HepG2 (cell line): ENCODE measurements around the gene POU3F1. TPM values are rescaled to one million over a fixed set of nuclear protein-coding genes. Genes with fewer than 3 reads are reported as not detected.

Source experiments
- ATF1 ChIP-seq: IDR thresholded peaks from 2 replicates; pipeline ENCODE4 v1.6.1; 2016; ENCODE audit warnings: mild to moderate bottlenecking, control low read depth
- CAMTA2 ChIP-seq: sonication (generic); formaldehyde crosslinking; IDR thresholded peaks from 2 replicates; pipeline ENCODE4 v1.4.0; 2020; ENCODE audit warnings: mild to moderate bottlenecking, missing genetic modification reagents, borderline replicate concordance
- DNMT3B ChIP-seq: conservative IDR thresholded peaks from 2 replicates; pipeline ENCODE4 v1.6.1; 2016; ENCODE audit warnings: missing biosample characterization, control low read depth
- EP300 ChIP-seq, 3 experiments: sonication (generic) in 1 of 3; formaldehyde crosslinking in 1 of 3; IDR thresholded peaks; 2 replicates each; pipeline versions ENCODE4 v1.5.1 to v1.6.1; 2011 to 2020; ENCODE audit warnings: low read depth in 2 of 3, low read length in 2 of 3, borderline replicate concordance in 1 of 3, improper control_type of control experiment in 1 of 3, mild to moderate bottlenecking in 1 of 3, missing genetic modification reagents in 1 of 3, moderate library complexity in 1 of 3
- HES4 ChIP-seq: sonication (generic); formaldehyde crosslinking; IDR thresholded peaks from 2 replicates; pipeline ENCODE4 v1.9.0; 2021; ENCODE audit warnings: mild to moderate bottlenecking, missing genetic modification reagents, borderline replicate concordance
- KLF6 ChIP-seq: IDR thresholded peaks from 2 replicates; pipeline ENCODE4 v1.8.0; 2016; ENCODE audit warnings: missing biosample characterization, missing genetic modification reagents
- POLR2G ChIP-seq: fragments of 200-400 bp; formaldehyde crosslinking; IDR thresholded peaks from 2 replicates; pipeline ENCODE4 v1.6.1; 2018; ENCODE audit warnings: mild to moderate bottlenecking, low read depth, low read length, moderate library complexity
- SALL2 ChIP-seq: sonication (generic); formaldehyde crosslinking; IDR thresholded peaks from 2 replicates; pipeline ENCODE4 v1.8.1; 2023; ENCODE audit warnings: mild to moderate bottlenecking, missing genetic modification reagents, inconsistent platforms
- SOX13 ChIP-seq, 3 experiments: fragments of 450-650 bp in 1 of 3; sonication (generic) in 1 of 3; formaldehyde crosslinking in 1 of 3; IDR thresholded peaks in 2 of 3; conservative IDR thresholded peaks in 1 of 3; 2 replicates each; pipeline versions ENCODE4 v1.5.0 to v1.6.1; 2016 to 2020; ENCODE audit warnings: antibody characterized with exemption in 1 of 3, mild to moderate bottlenecking in 1 of 3, missing compliant biosample characterization in 1 of 3, missing genetic modification reagents in 1 of 3, moderate library complexity in 1 of 3
- ZBTB7B ChIP-seq: sonication (generic); formaldehyde crosslinking; IDR thresholded peaks from 2 replicates; pipeline ENCODE4 v1.4.0; 2020; ENCODE audit warnings: missing genetic modification reagents
- ZNF574 ChIP-seq: sonication (generic); formaldehyde crosslinking; IDR thresholded peaks from 2 replicates; pipeline ENCODE4 v1.4.0; 2020; ENCODE audit warnings: missing genetic modification reagents
- ZNF746 ChIP-seq: sonication (generic); formaldehyde crosslinking; IDR thresholded peaks from 2 replicates; pipeline ENCODE4 v1.8.0; 2022; ENCODE audit warnings: mild to moderate bottlenecking, missing genetic modification reagents
- polyA plus RNA-seq, 8 experiments: library from polyadenylated mRNA; depleted of rRNA in 3 of 8; stranded (reverse) in 7 of 8; unstranded in 1 of 8; fragments of >200 nt; fragmentation: Illumina TruSeq in 4 of 8; extraction: Trizol in 4 of 8; gene quantifications; 2 replicates each; pipeline versions ENCODE4 v1.2.1 to v1.2.3, GENCODE V29; 2011 to 2016; ENCODE audit warnings: low read depth in 4 of 8, missing spikeins in 1 of 8, mixed read lengths in 1 of 8; ENCODE audit not compliant: insufficient read depth in 1 of 8
- total RNA-seq, 5 experiments: library from RNA; depleted of rRNA; stranded (reverse); fragments of >200 nt; fragmentation: Illumina TruSeq; extraction: Trizol; gene quantifications; 2 replicates each; pipeline ENCODE4 v1.2.3, GENCODE V29; 2016; ENCODE audit warnings: low read depth in 1 of 5
- TF ChIP-seq, protein P1 (sequence below): sonication (generic); formaldehyde crosslinking; IDR thresholded peaks from 2 replicates; pipeline ENCODE4 v1.4.0; 2020; ENCODE audit warnings: low read depth, missing genetic modification reagents
- TF ChIP-seq, protein P2 (sequence below): sonication (generic); formaldehyde crosslinking; IDR thresholded peaks from 2 replicates; pipeline ENCODE4 v1.8.0; 2022; ENCODE audit warnings: missing genetic modification reagents, low read depth, mild to moderate bottlenecking, borderline replicate concordance
- TF ChIP-seq, protein P3 (sequence below): sonication (generic); formaldehyde crosslinking; IDR thresholded peaks from 2 replicates; pipeline ENCODE4 v1.4.0; 2020; ENCODE audit warnings: mild to moderate bottlenecking, missing genetic modification reagents
- TF ChIP-seq, protein P4 (sequence below): sonication (generic); formaldehyde crosslinking; IDR thresholded peaks from 2 replicates; pipeline ENCODE4 v1.5.0; 2020; ENCODE audit warnings: mild to moderate bottlenecking, missing genetic modification reagents

Gene POU3F1
- total and polyA plus RNA-seq, 2 of the 13 experiments (the other 11 are each of a cell fraction or from before 2014, with no cell fraction given) = not detected

GRCh38 chr1:38076038-38076437 lies 29.4 kb upstream of the POU3F1 start (continued):
- TF ChIP-seq, protein P1, sequence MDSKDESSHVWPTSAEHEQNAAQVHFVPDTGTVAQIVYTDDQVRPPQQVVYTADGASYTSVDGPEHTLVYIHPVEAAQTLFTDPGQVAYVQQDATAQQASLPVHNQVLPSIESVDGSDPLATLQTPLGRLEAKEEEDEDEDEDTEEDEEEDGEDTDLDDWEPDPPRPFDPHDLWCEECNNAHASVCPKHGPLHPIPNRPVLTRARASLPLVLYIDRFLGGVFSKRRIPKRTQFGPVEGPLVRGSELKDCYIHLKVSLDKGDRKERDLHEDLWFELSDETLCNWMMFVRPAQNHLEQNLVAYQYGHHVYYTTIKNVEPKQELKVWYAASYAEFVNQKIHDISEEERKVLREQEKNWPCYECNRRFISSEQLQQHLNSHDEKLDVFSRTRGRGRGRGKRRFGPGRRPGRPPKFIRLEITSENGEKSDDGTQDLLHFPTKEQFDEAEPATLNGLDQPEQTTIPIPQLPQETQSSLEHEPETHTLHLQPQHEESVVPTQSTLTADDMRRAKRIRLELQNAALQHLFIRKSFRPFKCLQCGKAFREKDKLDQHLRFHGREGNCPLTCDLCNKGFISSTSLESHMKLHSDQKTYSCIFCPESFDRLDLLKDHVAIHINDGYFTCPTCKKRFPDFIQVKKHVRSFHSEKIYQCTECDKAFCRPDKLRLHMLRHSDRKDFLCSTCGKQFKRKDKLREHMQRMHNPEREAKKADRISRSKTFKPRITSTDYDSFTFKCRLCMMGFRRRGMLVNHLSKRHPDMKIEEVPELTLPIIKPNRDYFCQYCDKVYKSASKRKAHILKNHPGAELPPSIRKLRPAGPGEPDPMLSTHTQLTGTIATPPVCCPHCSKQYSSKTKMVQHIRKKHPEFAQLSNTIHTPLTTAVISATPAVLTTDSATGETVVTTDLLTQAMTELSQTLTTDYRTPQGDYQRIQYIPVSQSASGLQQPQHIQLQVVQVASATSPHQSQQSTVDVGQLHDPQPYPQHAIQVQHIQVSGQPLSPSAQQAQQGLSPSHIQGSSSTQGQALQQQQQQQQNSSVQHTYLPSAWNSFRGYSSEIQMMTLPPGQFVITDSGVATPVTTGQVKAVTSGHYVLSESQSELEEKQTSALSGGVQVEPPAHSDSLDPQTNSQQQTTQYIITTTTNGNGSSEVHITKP (CRISPR knock-in tag) = 0 out of 2 replicates have a peak, but pooled peaks have one; percentile 36
- TF ChIP-seq SALL2 (CRISPR knock-in tag) (no peak), HES4 (CRISPR knock-in tag) (peak; percentile 74), ZNF574 (peak; percentile 33; the same call in 1 of the 2 replicates), EP300 (IDR thresholded peaks at IDR 0.05; ENCODE audit: low read depth in 2 of 2, low read length in 2 of 2) (no peak), EP300 (CRISPR knock-in tag; IDR thresholded peaks at IDR 0.05; ENCODE audit: borderline replicate concordance) (no peak), CAMTA2 (CRISPR knock-in tag) (no peak), POLR2G (no peak), ZBTB7B (0 out of 2 replicates have a peak, but pooled peaks have one; percentile 37), SOX13 (IDR thresholded peaks at IDR 0.05) (no peak), SOX13 (CRISPR knock-in tag; conservative IDR thresholded peaks at IDR 0.05 in 1 of 2, IDR thresholded peaks at IDR 0.05 in 1 of 2) (peak in 1 of 2 experiments; percentile 49; a peak in 2 of 4 replicates), ATF1 (CRISPR knock-in tag) (no peak), DNMT3B (CRISPR knock-in tag) (no peak), ZNF746 (CRISPR knock-in tag) (no peak), KLF6 (CRISPR knock-in tag) (peak; percentile 63; the same call in 1 of the 2 replicates)
- TF ChIP-seq, protein P2, sequence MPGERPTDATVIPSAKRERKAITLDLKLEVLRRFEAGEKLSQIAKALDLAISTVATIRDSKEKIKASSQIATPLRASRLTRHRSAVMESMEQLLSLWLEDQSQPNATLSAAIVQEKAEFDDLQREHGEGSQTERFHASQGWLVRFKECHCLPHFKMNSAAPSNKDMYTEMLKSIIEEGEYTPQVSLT = no peak
- TF ChIP-seq, protein P3, sequence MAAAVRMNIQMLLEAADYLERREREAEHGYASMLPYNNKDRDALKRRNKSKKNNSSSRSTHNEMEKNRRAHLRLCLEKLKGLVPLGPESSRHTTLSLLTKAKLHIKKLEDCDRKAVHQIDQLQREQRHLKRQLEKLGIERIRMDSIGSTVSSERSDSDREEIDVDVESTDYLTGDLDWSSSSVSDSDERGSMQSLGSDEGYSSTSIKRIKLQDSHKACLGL (CRISPR knock-in tag) = no peak
- TF ChIP-seq, protein P4, sequence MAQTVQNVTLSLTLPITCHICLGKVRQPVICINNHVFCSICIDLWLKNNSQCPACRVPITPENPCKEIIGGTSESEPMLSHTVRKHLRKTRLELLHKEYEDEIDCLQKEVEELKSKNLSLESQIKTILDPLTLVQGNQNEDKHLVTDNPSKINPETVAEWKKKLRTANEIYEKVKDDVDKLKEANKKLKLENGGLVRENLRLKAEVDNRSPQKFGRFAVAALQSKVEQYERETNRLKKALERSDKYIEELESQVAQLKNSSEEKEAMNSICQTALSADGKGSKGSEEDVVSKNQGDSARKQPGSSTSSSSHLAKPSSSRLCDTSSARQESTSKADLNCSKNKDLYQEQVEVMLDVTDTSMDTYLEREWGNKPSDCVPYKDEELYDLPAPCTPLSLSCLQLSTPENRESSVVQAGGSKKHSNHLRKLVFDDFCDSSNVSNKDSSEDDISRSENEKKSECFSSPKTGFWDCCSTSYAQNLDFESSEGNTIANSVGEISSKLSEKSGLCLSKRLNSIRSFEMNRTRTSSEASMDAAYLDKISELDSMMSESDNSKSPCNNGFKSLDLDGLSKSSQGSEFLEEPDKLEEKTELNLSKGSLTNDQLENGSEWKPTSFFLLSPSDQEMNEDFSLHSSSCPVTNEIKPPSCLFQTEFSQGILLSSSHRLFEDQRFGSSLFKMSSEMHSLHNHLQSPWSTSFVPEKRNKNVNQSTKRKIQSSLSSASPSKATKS = no peak
